MM.1S (cell line): ENCODE measurements around the gene GSG1.

Source experiments
- EZH2 ChIP-seq: fragments of 300-600 bp; sonication (generic); optimal IDR thresholded peaks from 2 replicates; pipeline ENCODE3; 2017; ENCODE audit warnings: low read depth, mild to moderate bottlenecking, antibody characterized with exemption, low read length, mixed read lengths
- EZH2phosphoT487 ChIP-seq: fragments of 300-600 bp; sonication (generic); IDR thresholded peaks from 2 replicates; pipeline ENCODE4 v1.6.1; 2018; ENCODE audit warnings: antibody characterized with exemption, low read length
- TF ChIP-seq, protein P1 (sequence below): fragments of 300-600 bp; sonication (generic); IDR thresholded peaks from 2 replicates; pipeline ENCODE4 v1.5.1; 2016; ENCODE audit warnings: antibody characterized with exemption, low read length, mixed read lengths

DNA sequence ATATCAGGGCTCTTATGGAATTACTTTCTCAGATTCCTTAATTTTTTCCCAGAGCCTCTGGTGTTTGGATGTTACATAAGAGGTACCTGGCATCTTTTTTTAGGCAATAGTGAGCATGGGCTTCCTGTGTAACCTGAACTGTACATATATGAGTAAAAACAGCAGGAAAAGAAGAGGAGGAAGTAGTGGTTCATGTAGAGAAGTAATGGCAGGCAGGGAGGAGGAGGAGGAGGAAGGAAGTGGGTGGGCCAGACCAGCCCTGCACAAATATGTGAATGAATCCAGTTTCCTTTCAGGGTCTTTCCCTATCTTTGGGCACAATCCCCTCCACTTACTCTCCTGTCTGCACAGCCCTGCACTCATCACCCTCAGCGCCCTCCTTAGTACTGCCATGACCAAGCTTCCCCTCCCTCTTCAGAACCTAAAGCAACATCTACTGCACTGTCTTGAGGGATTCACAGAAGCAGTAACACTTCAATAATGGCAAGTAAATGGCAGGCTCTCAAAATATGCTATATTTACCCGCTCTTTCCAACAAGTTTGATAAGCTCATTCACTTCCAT lies 40.9 kb upstream of the GSG1 start:
- TF ChIP-seq, protein P1, sequence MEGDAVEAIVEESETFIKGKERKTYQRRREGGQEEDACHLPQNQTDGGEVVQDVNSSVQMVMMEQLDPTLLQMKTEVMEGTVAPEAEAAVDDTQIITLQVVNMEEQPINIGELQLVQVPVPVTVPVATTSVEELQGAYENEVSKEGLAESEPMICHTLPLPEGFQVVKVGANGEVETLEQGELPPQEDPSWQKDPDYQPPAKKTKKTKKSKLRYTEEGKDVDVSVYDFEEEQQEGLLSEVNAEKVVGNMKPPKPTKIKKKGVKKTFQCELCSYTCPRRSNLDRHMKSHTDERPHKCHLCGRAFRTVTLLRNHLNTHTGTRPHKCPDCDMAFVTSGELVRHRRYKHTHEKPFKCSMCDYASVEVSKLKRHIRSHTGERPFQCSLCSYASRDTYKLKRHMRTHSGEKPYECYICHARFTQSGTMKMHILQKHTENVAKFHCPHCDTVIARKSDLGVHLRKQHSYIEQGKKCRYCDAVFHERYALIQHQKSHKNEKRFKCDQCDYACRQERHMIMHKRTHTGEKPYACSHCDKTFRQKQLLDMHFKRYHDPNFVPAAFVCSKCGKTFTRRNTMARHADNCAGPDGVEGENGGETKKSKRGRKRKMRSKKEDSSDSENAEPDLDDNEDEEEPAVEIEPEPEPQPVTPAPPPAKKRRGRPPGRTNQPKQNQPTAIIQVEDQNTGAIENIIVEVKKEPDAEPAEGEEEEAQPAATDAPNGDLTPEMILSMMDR: no peak
- TF ChIP-seq EZH2 (no peak), EZH2phosphoT487 (no peak)
